ENCODE data around the gene NDUFAF3.

GRCh38 chr3:48979451-48979850 lies 42.5 kb upstream of the NDUFAF3 start:
- TF ChIP-seq, protein P1, sequence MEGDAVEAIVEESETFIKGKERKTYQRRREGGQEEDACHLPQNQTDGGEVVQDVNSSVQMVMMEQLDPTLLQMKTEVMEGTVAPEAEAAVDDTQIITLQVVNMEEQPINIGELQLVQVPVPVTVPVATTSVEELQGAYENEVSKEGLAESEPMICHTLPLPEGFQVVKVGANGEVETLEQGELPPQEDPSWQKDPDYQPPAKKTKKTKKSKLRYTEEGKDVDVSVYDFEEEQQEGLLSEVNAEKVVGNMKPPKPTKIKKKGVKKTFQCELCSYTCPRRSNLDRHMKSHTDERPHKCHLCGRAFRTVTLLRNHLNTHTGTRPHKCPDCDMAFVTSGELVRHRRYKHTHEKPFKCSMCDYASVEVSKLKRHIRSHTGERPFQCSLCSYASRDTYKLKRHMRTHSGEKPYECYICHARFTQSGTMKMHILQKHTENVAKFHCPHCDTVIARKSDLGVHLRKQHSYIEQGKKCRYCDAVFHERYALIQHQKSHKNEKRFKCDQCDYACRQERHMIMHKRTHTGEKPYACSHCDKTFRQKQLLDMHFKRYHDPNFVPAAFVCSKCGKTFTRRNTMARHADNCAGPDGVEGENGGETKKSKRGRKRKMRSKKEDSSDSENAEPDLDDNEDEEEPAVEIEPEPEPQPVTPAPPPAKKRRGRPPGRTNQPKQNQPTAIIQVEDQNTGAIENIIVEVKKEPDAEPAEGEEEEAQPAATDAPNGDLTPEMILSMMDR (IDR thresholded peaks at IDR 0.05 in 2 of 3, conservative IDR thresholded peaks at IDR 0.05 in 1 of 3; ENCODE audit: control insufficient read depth in 2 of 3, extremely low read depth in 1 of 3, insufficient read depth in 1 of 3, low read depth in 3 of 3, low read length in 3 of 3), result no peak
- TF ChIP-seq MEF2B (IDR thresholded peaks at IDR 0.05; ENCODE audit: partially characterized antibody, poor library complexity, severe bottlenecking) (no peak), POLR2AphosphoS5 (IDR thresholded peaks at IDR 0.05; ENCODE audit: low read length) (no peak), SMC3 (IDR thresholded peaks at IDR 0.05; ENCODE audit: borderline replicate concordance, low read length) (no peak), KLF5 (IDR thresholded peaks at IDR 0.05; ENCODE audit: partially characterized antibody) (no peak), MTA2 (IDR thresholded peaks at IDR 0.05; ENCODE audit: low read depth) (no peak), NFYA (IDR thresholded peaks at IDR 0.05; ENCODE audit: borderline replicate concordance, low read depth, low read length) (no peak), FOS (IDR thresholded peaks at IDR 0.05; ENCODE audit: borderline replicate concordance, extremely low read depth, insufficient read length) (no peak)
- TF ChIP-seq, protein P2, sequence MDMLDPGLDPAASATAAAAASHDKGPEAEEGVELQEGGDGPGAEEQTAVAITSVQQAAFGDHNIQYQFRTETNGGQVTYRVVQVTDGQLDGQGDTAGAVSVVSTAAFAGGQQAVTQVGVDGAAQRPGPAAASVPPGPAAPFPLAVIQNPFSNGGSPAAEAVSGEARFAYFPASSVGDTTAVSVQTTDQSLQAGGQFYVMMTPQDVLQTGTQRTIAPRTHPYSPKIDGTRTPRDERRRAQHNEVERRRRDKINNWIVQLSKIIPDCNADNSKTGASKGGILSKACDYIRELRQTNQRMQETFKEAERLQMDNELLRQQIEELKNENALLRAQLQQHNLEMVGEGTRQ (IDR thresholded peaks at IDR 0.05; ENCODE audit: borderline replicate concordance, low read depth, low read length), result no peak

All from GM12878 (cell line).